SK-N-MC (cell line): ENCODE results near the gene RREB1.

Experiments used
- DNase-seq: peaks from one replicate; pipeline ENCODE4 v3.0.0-alpha.2; 2011; ENCODE audit warnings: low read depth, low spot score
- H3K27ac ChIP-seq: fragments of 200-600 bp; sonication (generic); 2 replicates; pipeline ENCODE4 v1.5.1; 2016; ENCODE audit warnings: mixed run types
- H3K36me3 ChIP-seq: fragments of 200-600 bp; sonication (generic); 2 replicates; pipeline ENCODE4 v1.6.1; 2017; ENCODE audit warnings: antibody characterized with exemption, low read length, mixed read lengths; ENCODE audit not compliant: insufficient read depth
- H3K4me3 ChIP-seq: fragments of 200-600 bp; sonication (generic); 2 replicates; pipeline ENCODE4 v1.5.1; 2016
- H3K9ac ChIP-seq: fragments of 200-600 bp; sonication (generic); 2 replicates; pipeline ENCODE4 v1.8.0; 2017; ENCODE audit warnings: mixed run types, mixed read lengths; ENCODE audit not compliant: insufficient read length
- H3K9me3 ChIP-seq: fragments of 200-600 bp; sonication (generic); 2 replicates; pipeline ENCODE4 v1.6.1; 2017; ENCODE audit warnings: low read depth, mild to moderate bottlenecking, antibody characterized with exemption, low read length, moderate library complexity, mixed read lengths
- EZH2 ChIP-seq: fragments of 200-600 bp; sonication (generic); IDR thresholded peaks from one replicate; pipeline ENCODE4 v1.6.1; 2017; ENCODE audit warnings: antibody characterized with exemption
- FOXP2 ChIP-seq: optimal IDR thresholded peaks from 2 replicates; pipeline ENCODE3; 2011; ENCODE audit warnings: mild to moderate bottlenecking, moderate library complexity; ENCODE audit not compliant: insufficient read depth; ENCODE audit errors: extremely low read length, control extremely low read depth
- POLR2AphosphoS5 ChIP-seq: IDR thresholded peaks from 2 replicates; pipeline ENCODE4 v1.6.1; 2012; ENCODE audit warnings: mild to moderate bottlenecking, low read depth, low read length, borderline replicate concordance

The RREB1 gene

GRCh38 chr6:7197747-7198146 lies 90.0 kb downstream of the RREB1 start:
- Histone ChIP-seq H3K36me3 (peaks cover 83% of the 10 kb centered on the region), H3K4me3 (no peak overlapping the region)

GRCh38 chr6:7198833-7199800 lies 91.4 kb downstream of the RREB1 start:
- TF ChIP-seq EZH2 (no peak), POLR2AphosphoS5 (no peak), FOXP2 (no peak)
- peaks cover 82% of the 10 kb centered on the region for H3K36me3 ChIP-seq
- no peak overlapping the region for H3K9ac ChIP-seq
- 0 out of 2 replicates have a peak overlapping the region, but pooled peaks have one; percentile 29 for H3K27ac ChIP-seq
- no peak for DNase-seq
- no peak overlapping the region for H3K4me3 ChIP-seq
- no peaks in the 10 kb centered on the region for H3K9me3 ChIP-seq

More at GRCh38 chr6:7197747-7198146, 90.0 kb downstream of the RREB1 start:
- no peak overlapping the region for H3K27ac ChIP-seq
- TF ChIP-seq POLR2AphosphoS5 (no peak), FOXP2 (no peak), EZH2 (no peak)
- H3K9me3 ChIP-seq = no peaks in the 10 kb centered on the region
- H3K9ac ChIP-seq = no peak overlapping the region
- no peak for DNase-seq

DNA sequence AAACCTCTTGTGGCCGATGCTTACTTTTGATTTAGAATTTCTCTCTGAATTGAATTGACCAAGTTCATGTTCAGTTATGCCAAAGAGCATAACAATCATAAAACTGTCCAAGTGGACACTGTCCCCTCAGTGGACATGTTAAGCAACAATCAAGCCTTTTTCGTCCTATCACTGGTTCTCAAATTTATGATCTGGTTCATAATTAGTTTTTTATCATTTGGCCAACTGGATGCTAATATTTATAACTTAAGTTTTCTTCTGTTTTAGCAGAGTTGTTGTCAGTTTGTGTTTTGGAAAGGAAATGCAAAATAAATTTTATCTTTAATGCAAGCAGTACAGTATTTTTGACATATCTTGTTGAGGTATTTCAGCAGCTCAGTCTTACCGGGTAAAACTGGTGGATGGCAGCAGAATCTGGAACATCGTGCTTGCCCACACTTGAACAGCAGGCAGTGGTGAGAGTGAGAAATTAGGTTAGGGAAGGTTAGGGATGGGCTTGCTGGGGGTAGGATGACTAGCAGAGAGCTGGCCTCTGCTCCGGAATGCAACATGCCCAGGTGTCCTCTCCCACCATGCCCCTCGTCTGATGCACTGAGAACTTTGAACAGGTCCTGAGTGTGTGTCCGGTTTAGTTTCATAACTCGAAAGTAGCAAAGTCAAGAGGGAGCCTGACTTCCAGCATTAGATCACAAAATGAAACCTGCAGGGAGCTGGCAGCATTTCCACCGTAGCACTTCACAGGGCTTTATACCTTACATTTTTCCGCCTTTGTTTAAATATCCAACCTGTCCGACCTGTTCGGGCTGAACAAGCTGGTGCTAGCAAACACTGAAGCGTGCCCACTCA lies 93.1 kb downstream of the RREB1 start:
- Histone ChIP-seq H3K9ac (no peak overlapping the region), H3K9me3 (no peaks in the 10 kb centered on the region), H3K27ac (no peak overlapping the region), H3K36me3 (peaks cover 82% of the 10 kb centered on the region), H3K4me3 (no peak overlapping the region)
- no peak for DNase-seq
- TF ChIP-seq FOXP2 (no peak), POLR2AphosphoS5 (no peak), EZH2 (no peak)

DNA sequence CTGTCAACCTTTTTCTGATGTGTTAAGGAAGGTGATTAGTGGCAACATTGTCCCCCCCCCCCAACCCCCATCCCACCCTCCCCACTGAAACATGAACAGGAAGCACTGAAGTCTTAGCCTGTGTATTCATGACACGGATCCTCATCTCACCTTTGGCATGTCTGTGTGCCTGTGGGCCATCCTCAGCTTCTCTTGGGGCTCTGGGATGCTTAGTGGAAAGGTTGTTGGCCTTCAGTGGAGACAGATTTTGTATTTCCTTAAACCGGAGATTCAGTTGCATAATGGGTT lies 93.6 kb downstream of the RREB1 start:
- Histone ChIP-seq H3K27ac (no peak overlapping the region), H3K9me3 (no peaks in the 10 kb centered on the region), H3K4me3 (no peak overlapping the region), H3K36me3 (peaks cover 83% of the 10 kb centered on the region), H3K9ac (no peak overlapping the region)
- TF ChIP-seq POLR2AphosphoS5 (no peak), FOXP2 (no peak)
- no peak for DNase-seq

DNA sequence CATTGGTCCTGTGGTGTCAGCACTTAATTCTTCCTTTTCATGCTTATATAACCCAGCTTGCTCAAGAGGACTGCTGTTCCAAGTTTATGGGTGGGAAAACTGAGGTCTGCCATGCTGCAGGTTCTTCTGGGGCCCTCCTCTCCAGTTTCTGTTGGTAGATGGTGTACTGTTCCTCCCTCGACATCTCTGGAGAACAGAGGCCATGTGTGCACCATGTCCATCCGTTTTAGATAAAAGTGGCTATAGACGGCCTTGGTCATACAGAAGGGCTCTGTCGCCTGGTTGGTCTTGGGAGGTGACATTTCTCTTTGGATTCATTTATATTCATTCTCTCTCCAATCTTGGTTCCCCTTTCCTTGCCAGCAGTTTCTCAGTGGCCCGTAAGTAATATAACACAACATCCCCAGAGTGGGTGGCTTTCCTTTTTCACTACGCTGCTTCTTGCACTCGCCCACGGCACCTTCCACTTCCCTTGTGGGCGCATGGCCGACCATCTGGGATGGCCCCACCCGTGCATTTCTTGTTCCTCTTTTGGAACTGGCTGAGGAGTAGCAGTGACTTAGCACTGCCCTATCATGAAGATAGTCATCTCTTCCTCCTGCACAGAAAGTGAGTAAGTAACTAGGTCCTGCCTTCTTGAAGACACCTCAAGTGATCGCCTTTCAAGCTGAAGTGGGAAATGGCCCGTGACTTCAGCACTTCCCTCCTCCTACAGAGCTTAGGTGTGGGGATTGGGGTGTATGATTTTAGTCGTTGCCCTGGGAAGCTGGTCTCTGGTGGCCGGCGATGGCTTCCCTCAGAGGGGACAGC lies 94.2 kb downstream of the RREB1 start:
- TF ChIP-seq FOXP2 (no peak), EZH2 (no peak), POLR2AphosphoS5 (no peak; the same call in 1 of the 2 replicates)
- no peak for DNase-seq
- H3K4me3 ChIP-seq = no peak overlapping the region
- no peak overlapping the region for H3K9ac ChIP-seq
- H3K27ac ChIP-seq = no peak overlapping the region
- H3K9me3 ChIP-seq = no peaks in the 10 kb centered on the region
- H3K36me3 ChIP-seq = peaks cover 85% of the 10 kb centered on the region

- no peak for TF ChIP-seq POLR2AphosphoS5
- TF ChIP-seq FOXP2 = no peak
- TF ChIP-seq EZH2 = no peak
- H3K9ac ChIP-seq = no peak overlapping the region
- H3K9me3 ChIP-seq = no peaks in the 10 kb centered on the region
- no peak for DNase-seq
- no peak overlapping the region for H3K4me3 ChIP-seq
- H3K36me3 ChIP-seq = peaks cover 85% of the 10 kb centered on the region
- H3K27ac ChIP-seq = no peak overlapping the region
Observed at GRCh38 chr6:7202950-7203349, 95.2 kb downstream of the RREB1 start.

DNA sequence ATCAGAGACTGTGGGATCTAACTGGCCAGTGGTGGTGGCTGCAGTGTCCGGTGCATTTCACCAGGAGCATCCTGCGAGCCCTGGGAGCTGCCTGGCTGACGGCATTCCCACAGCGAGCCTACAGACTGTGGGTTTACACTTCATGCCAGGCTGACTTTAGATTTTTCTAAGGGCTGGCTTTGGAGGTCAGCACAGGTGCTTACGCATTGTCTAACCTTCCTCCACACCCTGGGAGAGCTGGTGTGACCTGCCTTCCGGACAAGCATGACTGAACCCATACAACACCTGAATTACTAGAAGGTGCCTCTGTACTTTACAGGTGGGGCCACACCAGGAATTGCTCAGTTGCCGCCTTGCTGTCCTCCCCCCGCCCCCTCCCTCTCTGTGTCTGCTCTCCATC lies 96.2 kb downstream of the RREB1 start:
- no peaks in the 10 kb centered on the region for H3K9me3 ChIP-seq
- peaks cover 86% of the 10 kb centered on the region for H3K36me3 ChIP-seq
- H3K27ac ChIP-seq = no peak overlapping the region
- H3K9ac ChIP-seq = no peak overlapping the region
- no peak for DNase-seq
- no peak for TF ChIP-seq POLR2AphosphoS5
- TF ChIP-seq FOXP2 = no peak
- no peak for TF ChIP-seq EZH2
- no peak overlapping the region for H3K4me3 ChIP-seq

GRCh38 chr6:7204726-7205125 lies 97.0 kb downstream of the RREB1 start:
- Histone ChIP-seq H3K9ac (no peak overlapping the region), H3K27ac (no peak overlapping the region), H3K9me3 (no peaks in the 10 kb centered on the region), H3K36me3 (peaks cover 86% of the 10 kb centered on the region), H3K4me3 (no peak overlapping the region)
- no peak for TF ChIP-seq EZH2
- 0 out of 2 replicates have a peak, but pooled peaks have one; percentile 11 for TF ChIP-seq POLR2AphosphoS5
- no peak for DNase-seq

GRCh38 chr6:7207720-7208119 lies 100.0 kb downstream of the RREB1 start:
- H3K36me3 ChIP-seq = peaks cover 92% of the 10 kb centered on the region
- H3K9ac ChIP-seq = no peak overlapping the region
- no peak for DNase-seq
- H3K9me3 ChIP-seq = no peaks in the 10 kb centered on the region
- no peak overlapping the region for H3K27ac ChIP-seq
- no peak for TF ChIP-seq FOXP2
- no peak overlapping the region for H3K4me3 ChIP-seq
